ENCODE data around the gene TNFRSF1A. TPM values are rescaled to one million over a fixed set of nuclear protein-coding genes. Genes with fewer than 3 reads are reported as not detected.

The TNFRSF1A gene
- total and polyA plus RNA-seq, 2 of the 13 experiments (the other 11 are each of a cell fraction or from before 2014, with no cell fraction given): 41.5 to 61.2 TPM

DNA sequence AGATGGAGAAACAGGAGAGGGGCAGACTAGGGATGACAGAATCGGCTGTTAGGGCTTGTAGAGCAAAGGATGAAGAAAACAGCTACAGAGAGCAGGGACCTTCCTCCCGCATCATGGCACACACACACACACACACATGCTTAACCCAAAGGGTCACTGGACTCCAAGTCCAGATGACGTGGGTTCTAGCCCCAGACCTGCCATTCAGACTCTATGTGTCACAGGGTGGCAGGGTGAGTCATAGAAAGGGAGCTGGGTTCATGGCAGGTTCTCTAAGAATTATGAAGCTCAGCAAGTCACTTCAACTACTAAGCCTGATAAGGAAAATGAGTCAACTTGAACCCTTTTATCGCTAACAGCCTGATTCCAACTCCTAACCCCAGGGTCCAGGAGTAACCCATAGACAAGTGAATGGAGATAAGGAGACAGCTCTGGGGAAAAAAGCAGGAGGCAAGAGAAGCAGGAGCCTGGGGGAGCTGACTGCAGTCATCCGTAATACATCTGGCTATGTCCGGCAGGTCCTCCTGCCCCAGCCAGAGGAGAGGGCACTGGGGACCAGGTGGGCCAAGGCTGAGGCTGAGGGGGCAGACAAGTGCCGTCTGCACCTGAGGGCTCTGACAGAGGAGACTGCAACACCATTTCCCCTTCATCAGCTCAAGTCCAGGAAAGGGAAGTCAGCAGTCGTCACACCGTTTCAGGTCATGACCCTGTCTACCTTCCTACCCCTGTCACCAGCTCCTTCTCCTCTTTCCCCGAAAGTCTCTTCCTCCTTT is 3.6 kb upstream of the TNFRSF1A start (continued):
- TF ChIP-seq ZNF629 (CRISPR knock-in tag; conservative IDR thresholded peaks at IDR 0.05): no peak
- TF ChIP-seq ZNF775 (CRISPR knock-in tag; IDR thresholded peaks at IDR 0.05; ENCODE audit: borderline replicate concordance): no peak
- TF ChIP-seq PRDM10 (CRISPR knock-in tag; IDR thresholded peaks at IDR 0.05; ENCODE audit: low read depth): no peak
- no peak for TF ChIP-seq HNF4G (IDR thresholded peaks at IDR 0.05; ENCODE audit: borderline replicate concordance, low read depth, low read length)
- no peak for TF ChIP-seq HNF4G (CRISPR knock-in tag; IDR thresholded peaks at IDR 0.05; ENCODE audit: borderline replicate concordance, low read depth)
- 0 out of 2 replicates have a peak, but pooled peaks have one; percentile 22 for TF ChIP-seq ZBTB38 (CRISPR knock-in tag; IDR thresholded peaks at IDR 0.05)
- no peak for TF ChIP-seq ATF4 (CRISPR knock-in tag; IDR thresholded peaks at IDR 0.05)
- TF ChIP-seq, protein P1, sequence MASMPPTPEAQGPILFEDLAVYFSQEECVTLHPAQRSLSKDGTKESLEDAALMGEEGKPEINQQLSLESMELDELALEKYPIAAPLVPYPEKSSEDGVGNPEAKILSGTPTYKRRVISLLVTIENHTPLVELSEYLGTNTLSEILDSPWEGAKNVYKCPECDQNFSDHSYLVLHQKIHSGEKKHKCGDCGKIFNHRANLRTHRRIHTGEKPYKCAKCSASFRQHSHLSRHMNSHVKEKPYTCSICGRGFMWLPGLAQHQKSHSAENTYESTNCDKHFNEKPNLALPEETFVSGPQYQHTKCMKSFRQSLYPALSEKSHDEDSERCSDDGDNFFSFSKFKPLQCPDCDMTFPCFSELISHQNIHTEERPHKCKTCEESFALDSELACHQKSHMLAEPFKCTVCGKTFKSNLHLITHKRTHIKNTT (CRISPR knock-in tag; IDR thresholded peaks at IDR 0.05): no peak
- no peak for TF ChIP-seq HMGA1 (CRISPR knock-in tag; conservative IDR thresholded peaks at IDR 0.05)
- no peak for TF ChIP-seq TGIF2 (CRISPR knock-in tag; IDR thresholded peaks at IDR 0.05)
- TF ChIP-seq ATM (IDR thresholded peaks at IDR 0.05; ENCODE audit: borderline replicate concordance): no peak
- no peak for TF ChIP-seq RFXANK (CRISPR knock-in tag; IDR thresholded peaks at IDR 0.05)
- 0 out of 2 replicates have a peak, but pooled peaks have one; percentile 13 for TF ChIP-seq MED1 (CRISPR knock-in tag; IDR thresholded peaks at IDR 0.05)
- no peak for TF ChIP-seq MIER2 (CRISPR knock-in tag; IDR thresholded peaks at IDR 0.05)
- TF ChIP-seq ATF7 (IDR thresholded peaks at IDR 0.05): peak; percentile 59
- TF ChIP-seq ATF7 (CRISPR knock-in tag; IDR thresholded peaks at IDR 0.05): no peak
- TF ChIP-seq NR2C2 (CRISPR knock-in tag; IDR thresholded peaks at IDR 0.05; ENCODE audit: borderline replicate concordance): no peak
- TF ChIP-seq FOXK1 (CRISPR knock-in tag; IDR thresholded peaks at IDR 0.05; ENCODE audit: borderline replicate concordance, low read depth): no peak
- TF ChIP-seq, protein P2, sequence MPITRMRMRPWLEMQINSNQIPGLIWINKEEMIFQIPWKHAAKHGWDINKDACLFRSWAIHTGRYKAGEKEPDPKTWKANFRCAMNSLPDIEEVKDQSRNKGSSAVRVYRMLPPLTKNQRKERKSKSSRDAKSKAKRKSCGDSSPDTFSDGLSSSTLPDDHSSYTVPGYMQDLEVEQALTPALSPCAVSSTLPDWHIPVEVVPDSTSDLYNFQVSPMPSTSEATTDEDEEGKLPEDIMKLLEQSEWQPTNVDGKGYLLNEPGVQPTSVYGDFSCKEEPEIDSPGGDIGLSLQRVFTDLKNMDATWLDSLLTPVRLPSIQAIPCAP (CRISPR knock-in tag; IDR thresholded peaks at IDR 0.05; ENCODE audit: low read depth): no peak
- peak; percentile 33; the same call in 1 of the 2 replicates for TF ChIP-seq RXRA (CRISPR knock-in tag; IDR thresholded peaks at IDR 0.05)
- TF ChIP-seq FOSL2 (CRISPR knock-in tag; IDR thresholded peaks at IDR 0.05): peak; percentile 91
- TF ChIP-seq, protein P3, sequence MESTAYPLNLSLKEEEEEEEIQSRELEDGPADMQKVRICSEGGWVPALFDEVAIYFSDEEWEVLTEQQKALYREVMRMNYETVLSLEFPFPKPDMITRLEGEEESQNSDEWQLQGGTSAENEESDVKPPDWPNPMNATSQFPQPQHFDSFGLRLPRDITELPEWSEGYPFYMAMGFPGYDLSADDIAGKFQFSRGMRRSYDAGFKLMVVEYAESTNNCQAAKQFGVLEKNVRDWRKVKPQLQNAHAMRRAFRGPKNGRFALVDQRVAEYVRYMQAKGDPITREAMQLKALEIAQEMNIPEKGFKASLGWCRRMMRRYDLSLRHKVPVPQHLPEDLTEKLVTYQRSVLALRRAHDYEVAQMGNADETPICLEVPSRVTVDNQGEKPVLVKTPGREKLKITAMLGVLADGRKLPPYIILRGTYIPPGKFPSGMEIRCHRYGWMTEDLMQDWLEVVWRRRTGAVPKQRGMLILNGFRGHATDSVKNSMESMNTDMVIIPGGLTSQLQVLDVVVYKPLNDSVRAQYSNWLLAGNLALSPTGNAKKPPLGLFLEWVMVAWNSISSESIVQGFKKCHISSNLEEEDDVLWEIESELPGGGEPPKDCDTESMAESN (CRISPR knock-in tag; conservative IDR thresholded peaks at IDR 0.05): no peak
